ENCODE measurements around the gene DRC7. TPM values are rescaled to one million over a fixed set of nuclear protein-coding genes. Genes with fewer than 3 reads are reported as not detected.

Gene DRC7
- total RNA-seq, 1 experiment from 2014 or later: 0.72 TPM

DNA sequence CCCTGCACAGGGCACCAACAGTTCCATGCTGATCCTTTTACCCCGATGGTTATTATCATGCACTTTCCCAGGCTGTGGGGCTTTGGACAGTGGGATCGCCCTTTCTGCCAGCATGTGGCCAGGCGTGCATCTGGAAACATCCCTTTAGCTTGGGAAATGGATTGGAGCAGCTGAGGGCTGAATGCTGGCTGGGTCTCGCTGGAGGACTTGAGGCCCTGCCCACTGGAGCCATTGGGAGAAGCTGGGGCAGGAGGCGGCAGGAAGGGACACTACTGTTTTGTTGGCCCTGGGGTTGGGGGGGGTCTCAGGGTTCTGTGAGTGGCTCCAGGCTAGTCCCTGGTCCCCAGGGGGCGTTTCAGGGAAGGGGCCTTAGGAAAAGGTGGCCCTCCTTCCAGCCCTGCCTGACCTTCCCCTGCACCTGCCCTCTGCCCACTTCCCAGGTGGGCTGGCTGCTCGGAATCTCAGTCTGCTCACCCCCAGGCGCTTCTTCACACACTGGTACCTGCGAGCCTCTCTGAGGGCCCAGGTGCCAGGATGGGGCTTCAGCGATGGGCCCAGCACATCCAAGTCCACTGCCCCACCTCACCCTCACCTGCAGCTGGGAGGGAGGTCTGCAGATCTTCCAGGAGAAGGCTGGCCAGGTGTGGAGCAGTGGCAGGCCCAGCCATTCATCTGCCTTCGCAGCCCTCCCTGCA lies 28.1 kb upstream of the DRC7 start:
- Histone ChIP-seq H4K20me1 (ENCODE audit: control insufficient read depth, insufficient read depth, insufficient read length) (no peaks in the 10 kb centered on the region), H3K23ac (ENCODE audit: insufficient read length, low read depth, low read length) (no peak overlapping the region), H2BK15ac (ENCODE audit: low read depth, low read length) (no peak overlapping the region), H2BK5ac (ENCODE audit: insufficient read length, low read length) (no peak overlapping the region), H3K9me3 (ENCODE audit: control insufficient read depth, low read depth, low read length) (no peaks in the 10 kb centered on the region), H3K4ac (ENCODE audit: low read depth, low read length) (no peak overlapping the region), H4K8ac (replicated peaks; ENCODE audit: insufficient read length, low read depth, low read length) (no peak overlapping the region), H3K4me2 (ENCODE audit: insufficient read depth, insufficient read length, low read length) (no peak overlapping the region), H3K18ac (ENCODE audit: insufficient read length, low read depth, low read length) (no peak overlapping the region), H3K27me3 (ENCODE audit: insufficient read depth, low read length) (no peaks in the 10 kb centered on the region), H2BK12ac (ENCODE audit: insufficient read length, low read depth, low read length) (no peak overlapping the region), H3K56ac (ENCODE audit: insufficient read length, low read depth, low read length) (no peak overlapping the region), H3K23me2 (ENCODE audit: insufficient read length, low read depth, low read length, poor library complexity, severe bottlenecking) (no peaks in the 10 kb centered on the region), H4K91ac (ENCODE audit: insufficient read length, low read depth, low read length) (no peak overlapping the region), H3K79me1 (ENCODE audit: insufficient read depth, low read depth, low read length, poor library complexity, severe bottlenecking) (no peaks in the 10 kb centered on the region), H4K5ac (ENCODE audit: insufficient read length, low read depth, low read length) (no peak overlapping the region), H3T11ph (ENCODE audit: low read length) (no peak overlapping the region), H2BK20ac (ENCODE audit: low read depth, low read length, poor library complexity, severe bottlenecking) (no peak overlapping the region), H3K4me1 (ENCODE audit: insufficient read depth, low read length) (no peaks in the 10 kb centered on the region), H3K79me2 (ENCODE audit: insufficient read depth, low read length) (no peaks in the 10 kb centered on the region), H3K27ac (ENCODE audit: insufficient read length, low read depth, low read length) (no peak overlapping the region), H2BK120ac (ENCODE audit: low read depth, low read length, poor library complexity, severe bottlenecking) (no peak overlapping the region), H3K9ac (ENCODE audit: extremely low read depth, insufficient read length, low read length) (no peak overlapping the region), H3K14ac (ENCODE audit: insufficient read depth, low read length) (peak overlapping the region; percentile 33; the same call in 1 of the 2 replicates), H2AFZ (ENCODE audit: low read length) (no peak overlapping the region), H2AK5ac (ENCODE audit: insufficient read length, low read length) (no peak overlapping the region)
- Mint-ChIP-seq H3K4me1 (no peaks in the 10 kb centered on the region), H3K36me3 (ENCODE audit: insufficient read depth in 1 of 3, low read depth in 3 of 3) (no peaks in the 10 kb centered on the region; a peak in 1 of 7 replicates), H3K27me3 (ENCODE audit: low read depth) (no peaks in the 10 kb centered on the region; the same call in 1 of the 2 replicates), H3K4me3 (no peak overlapping the region), H3K9me3 (no peaks in the 10 kb centered on the region), H3K27ac (no peak overlapping the region; a peak in 1 of 7 replicates)
- no CpG with 5 or more reads among the region's 11 CpGs for WGBS (ENCODE audit: extremely low coverage, insufficient read length, low lambda C conversion rate)
- TF ChIP-seq, protein P1, sequence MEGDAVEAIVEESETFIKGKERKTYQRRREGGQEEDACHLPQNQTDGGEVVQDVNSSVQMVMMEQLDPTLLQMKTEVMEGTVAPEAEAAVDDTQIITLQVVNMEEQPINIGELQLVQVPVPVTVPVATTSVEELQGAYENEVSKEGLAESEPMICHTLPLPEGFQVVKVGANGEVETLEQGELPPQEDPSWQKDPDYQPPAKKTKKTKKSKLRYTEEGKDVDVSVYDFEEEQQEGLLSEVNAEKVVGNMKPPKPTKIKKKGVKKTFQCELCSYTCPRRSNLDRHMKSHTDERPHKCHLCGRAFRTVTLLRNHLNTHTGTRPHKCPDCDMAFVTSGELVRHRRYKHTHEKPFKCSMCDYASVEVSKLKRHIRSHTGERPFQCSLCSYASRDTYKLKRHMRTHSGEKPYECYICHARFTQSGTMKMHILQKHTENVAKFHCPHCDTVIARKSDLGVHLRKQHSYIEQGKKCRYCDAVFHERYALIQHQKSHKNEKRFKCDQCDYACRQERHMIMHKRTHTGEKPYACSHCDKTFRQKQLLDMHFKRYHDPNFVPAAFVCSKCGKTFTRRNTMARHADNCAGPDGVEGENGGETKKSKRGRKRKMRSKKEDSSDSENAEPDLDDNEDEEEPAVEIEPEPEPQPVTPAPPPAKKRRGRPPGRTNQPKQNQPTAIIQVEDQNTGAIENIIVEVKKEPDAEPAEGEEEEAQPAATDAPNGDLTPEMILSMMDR (conservative IDR thresholded peaks at IDR 0.05): no peak
- no peak for DNase-seq
